GM06990 (cell line): ENCODE data around the gene ATP4B.

Experiments
- DNase-seq: peaks from one replicate; pipeline ENCODE4 v3.0.0-alpha.2; 2011; ENCODE audit not compliant: insufficient read length; ENCODE audit errors: extremely low read depth
- H3K27me3 ChIP-seq: replicated peaks from 2 replicates; pipeline ENCODE4 v1.6.0; 2011; ENCODE audit warnings: low read length; ENCODE audit not compliant: control insufficient read depth, insufficient read depth
- H3K36me3 ChIP-seq: 2 replicates; pipeline ENCODE4 v1.5.1; 2011; ENCODE audit warnings: low read length; ENCODE audit not compliant: control insufficient read depth, insufficient read depth
- H3K4me3 ChIP-seq: replicated peaks from 2 replicates; pipeline ENCODE4 v1.5.1; 2011; ENCODE audit warnings: low read depth, mild to moderate bottlenecking, control low read depth, low read length
- TF ChIP-seq, protein P1 (sequence below): IDR thresholded peaks from 2 replicates; pipeline ENCODE4 v1.5.1; 2011; ENCODE audit warnings: low read length, control low read depth, mild to moderate bottlenecking, inconsistent platforms; ENCODE audit not compliant: insufficient read depth, poor library complexity, severe bottlenecking

The ATP4B gene

GRCh38 chr13:113632706-113633484 is 25.1 kb downstream of the ATP4B start:
- TF ChIP-seq, protein P1, sequence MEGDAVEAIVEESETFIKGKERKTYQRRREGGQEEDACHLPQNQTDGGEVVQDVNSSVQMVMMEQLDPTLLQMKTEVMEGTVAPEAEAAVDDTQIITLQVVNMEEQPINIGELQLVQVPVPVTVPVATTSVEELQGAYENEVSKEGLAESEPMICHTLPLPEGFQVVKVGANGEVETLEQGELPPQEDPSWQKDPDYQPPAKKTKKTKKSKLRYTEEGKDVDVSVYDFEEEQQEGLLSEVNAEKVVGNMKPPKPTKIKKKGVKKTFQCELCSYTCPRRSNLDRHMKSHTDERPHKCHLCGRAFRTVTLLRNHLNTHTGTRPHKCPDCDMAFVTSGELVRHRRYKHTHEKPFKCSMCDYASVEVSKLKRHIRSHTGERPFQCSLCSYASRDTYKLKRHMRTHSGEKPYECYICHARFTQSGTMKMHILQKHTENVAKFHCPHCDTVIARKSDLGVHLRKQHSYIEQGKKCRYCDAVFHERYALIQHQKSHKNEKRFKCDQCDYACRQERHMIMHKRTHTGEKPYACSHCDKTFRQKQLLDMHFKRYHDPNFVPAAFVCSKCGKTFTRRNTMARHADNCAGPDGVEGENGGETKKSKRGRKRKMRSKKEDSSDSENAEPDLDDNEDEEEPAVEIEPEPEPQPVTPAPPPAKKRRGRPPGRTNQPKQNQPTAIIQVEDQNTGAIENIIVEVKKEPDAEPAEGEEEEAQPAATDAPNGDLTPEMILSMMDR, result no peak
- Histone ChIP-seq H3K36me3 (peaks cover 51% of the 10 kb centered on the region), H3K27me3 (no peaks in the 10 kb centered on the region), H3K4me3 (no peak overlapping the region)
- DNase-seq, result no peak

DNA sequence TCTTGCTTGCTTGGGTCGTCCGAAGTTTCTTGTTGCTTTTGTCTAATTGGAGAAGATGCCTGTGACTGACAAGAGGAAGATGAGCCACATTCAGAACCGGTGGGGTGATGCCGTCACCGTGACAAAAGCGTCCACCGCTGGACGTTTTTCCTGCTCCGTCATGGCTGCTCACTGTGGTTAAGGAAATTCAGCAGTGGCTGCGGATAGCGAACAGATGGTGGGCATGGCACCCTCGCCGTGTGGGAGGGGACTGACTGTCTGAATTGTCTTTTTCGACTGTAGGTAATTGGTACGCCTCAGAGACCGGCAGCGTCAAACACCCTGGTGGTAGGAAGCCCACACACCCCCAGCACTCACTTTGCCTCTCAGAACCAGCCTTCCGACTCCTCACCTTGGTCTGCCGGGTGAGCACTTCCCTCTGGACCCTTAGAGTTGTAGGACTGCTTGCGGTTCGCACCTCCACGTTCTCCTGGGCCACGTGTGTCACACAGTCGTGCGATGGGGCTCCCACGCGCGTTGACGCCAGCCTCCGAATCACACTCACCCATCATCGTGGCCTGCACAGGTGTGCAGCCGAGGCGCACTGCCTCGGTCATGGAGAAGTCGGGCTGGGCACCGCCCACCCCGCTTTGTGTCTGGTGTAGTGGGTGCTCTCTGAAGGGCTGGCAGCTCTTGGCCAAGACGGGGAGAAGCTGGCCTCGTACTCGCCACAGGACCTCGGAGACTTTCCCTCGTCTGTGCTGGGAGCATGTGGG is 26.5 kb downstream of the ATP4B start:
- Histone ChIP-seq H3K4me3 (no peak overlapping the region), H3K36me3 (peaks cover 43% of the 10 kb centered on the region), H3K27me3 (no peaks in the 10 kb centered on the region)
- TF ChIP-seq, protein P1, result no peak
- no peak for DNase-seq

- no peaks in the 10 kb centered on the region for H3K27me3 ChIP-seq
- no peak overlapping the region for H3K4me3 ChIP-seq
- DNase-seq, result no peak
- TF ChIP-seq, protein P1, result no peak
- peaks cover 40% of the 10 kb centered on the region for H3K36me3 ChIP-seq
Observed at GRCh38 chr13:113630804-113631203, 27.2 kb downstream of the ATP4B start.

GRCh38 chr13:113630296-113630695 is 27.7 kb downstream of the ATP4B start:
- H3K4me3 ChIP-seq, result no peak overlapping the region
- DNase-seq, result no peak
- peaks cover 36% of the 10 kb centered on the region for H3K36me3 ChIP-seq
- no peaks in the 10 kb centered on the region for H3K27me3 ChIP-seq
- TF ChIP-seq, protein P1, result no peak

- Histone ChIP-seq H3K4me3 (no peak overlapping the region), H3K36me3 (peaks cover 31% of the 10 kb centered on the region)
- TF ChIP-seq, protein P1, result no peak
Observed at GRCh38 chr13:113629866-113630265, 28.1 kb downstream of the ATP4B start.

More at GRCh38 chr13:113629866-113630265, 28.1 kb downstream of the ATP4B start:
- H3K27me3 ChIP-seq, result no peaks in the 10 kb centered on the region
- DNase-seq, result no peak
